ENCODE measurements around the gene ZNF778.

ZNF778 gene

GRCh38 chr16:89268585-89268984 is 51.1 kb downstream of the ZNF778 start:
- POLR2A ChIA-PET, result no interaction called here
- CTCF ChIA-PET, result interaction anchor here (1.7 kb wide), 1 partner anchor 20 kb away, joined by 4 read pairs; no protein-coding TSS in a partner anchor
- TF ChIP-seq CTCF (IDR thresholded peaks at IDR 0.05; ENCODE audit: control extremely low read depth, extremely low read depth, low read depth, missing control alignments), result no peak
- DNase-seq (ENCODE audit: extremely low spot score), result no peak

GRCh38 chr16:89268987-89269735 is 51.7 kb downstream of the ZNF778 start:
- CTCF ChIA-PET, result interaction anchor here (1.7 kb wide), 1 partner anchor 20 kb away, joined by 4 read pairs; no protein-coding TSS in a partner anchor
- POLR2A ChIA-PET, result interaction anchor here (0.6 kb wide), 1 partner anchor 216 kb away, joined by 4 read pairs; no protein-coding TSS in a partner anchor
- no peak for DNase-seq (ENCODE audit: extremely low spot score)
- TF ChIP-seq CTCF (IDR thresholded peaks at IDR 0.05; ENCODE audit: control extremely low read depth, extremely low read depth, low read depth, missing control alignments), result no peak

DNA sequence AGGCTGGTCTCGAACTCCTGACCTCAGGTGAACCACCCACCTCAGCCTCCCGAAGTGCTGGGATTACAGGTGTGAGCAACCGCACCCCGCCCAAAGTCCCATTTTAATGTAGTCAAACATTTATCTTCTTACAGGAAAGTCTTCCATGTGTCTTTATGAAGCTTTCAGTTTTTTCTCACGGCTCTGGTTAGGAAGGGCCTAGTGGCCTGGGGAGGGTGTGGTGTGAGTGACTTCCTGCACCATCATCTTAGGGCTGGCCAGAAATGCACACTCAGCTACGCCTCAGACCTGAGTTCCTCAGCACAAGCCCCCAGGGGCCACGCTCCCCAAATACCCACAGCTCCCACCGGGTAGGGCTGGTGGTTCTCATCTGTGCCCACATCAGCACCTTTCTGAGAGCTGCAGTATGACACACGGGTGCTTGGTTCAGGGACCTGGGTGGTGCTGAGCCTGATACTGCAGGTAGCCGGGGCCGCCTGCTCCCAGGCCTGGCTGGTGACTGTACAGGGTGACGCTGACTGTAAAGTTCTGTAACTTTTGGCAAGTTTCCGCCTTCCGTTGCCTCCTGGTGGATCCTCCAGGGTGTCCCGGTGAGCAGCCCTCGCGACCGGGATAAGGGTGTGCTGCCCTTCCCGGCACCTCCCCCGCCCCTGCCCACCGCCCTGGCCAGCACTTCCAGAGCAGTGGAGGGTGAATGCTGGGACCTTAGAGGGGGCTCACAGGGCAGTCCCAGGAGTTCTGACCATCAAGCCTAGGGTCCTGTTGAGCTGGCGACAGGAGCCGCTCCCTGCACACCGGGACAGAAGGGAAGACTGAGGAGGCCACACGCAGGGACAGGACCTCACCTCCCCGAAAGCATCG is 52.5 kb downstream of the ZNF778 start:
- ChIA-PET CTCF (interaction anchor here (1.7 kb wide), 1 partner anchor 19 kb away, joined by 4 read pairs; no protein-coding TSS in a partner anchor), POLR2A (interaction anchor here (0.6 kb wide), 1 partner anchor 215 kb away, joined by 4 read pairs; no protein-coding TSS in a partner anchor)
- no peak for DNase-seq (ENCODE audit: extremely low spot score)
- no peak for TF ChIP-seq CTCF (IDR thresholded peaks at IDR 0.05; ENCODE audit: control extremely low read depth, extremely low read depth, low read depth, missing control alignments)

DNA sequence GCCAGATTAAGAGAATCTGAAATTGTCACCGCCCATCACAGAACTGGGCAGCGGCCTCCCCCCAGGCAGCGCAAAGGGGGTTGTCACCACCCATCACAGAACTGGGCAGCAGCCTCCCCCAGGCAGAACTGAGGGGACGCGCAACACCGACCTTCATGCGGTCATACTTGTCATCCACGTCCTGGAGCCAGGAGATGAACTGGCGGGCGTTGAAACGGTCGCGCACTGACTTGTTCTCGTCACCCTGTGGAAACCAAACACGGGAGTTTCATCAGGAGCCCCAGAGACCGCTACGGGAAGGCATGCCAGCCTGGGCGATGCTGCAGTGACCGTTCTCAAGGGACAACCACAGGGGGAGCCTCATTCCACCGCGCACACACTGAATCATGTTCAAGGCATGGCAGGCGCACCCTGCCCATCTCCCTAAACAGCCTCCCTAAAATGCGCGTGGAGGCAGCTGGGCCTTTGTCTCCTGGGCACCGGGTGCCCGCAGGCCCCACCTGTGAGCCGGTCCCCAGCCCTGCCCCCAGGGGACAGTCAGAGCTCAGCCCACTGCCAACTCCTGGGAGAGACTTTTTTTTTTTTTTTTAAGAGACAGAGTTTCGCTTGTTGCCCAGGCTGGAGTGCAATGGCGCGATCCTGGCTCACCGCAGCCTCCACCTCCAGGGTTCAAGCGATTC is 53.3 kb downstream of the ZNF778 start:
- ChIA-PET POLR2A (no interaction called here), CTCF (interaction anchor here (1.5 to 1.8 kb wide), 3 partner anchors 18 to 534 kb away, joined by 4 to 8 read pairs (median 4); no protein-coding TSS in a partner anchor)
- DNase-seq (ENCODE audit: extremely low spot score), result no peak
- TF ChIP-seq CTCF (IDR thresholded peaks at IDR 0.05; ENCODE audit: control extremely low read depth, extremely low read depth, low read depth, missing control alignments), result no peak

- ChIA-PET CTCF (interaction anchor here (1.3 to 1.5 kb wide), 2 partner anchors 41 to 536 kb away, joined by 4 to 5 read pairs; no protein-coding TSS in a partner anchor), POLR2A (interaction anchor here (0.7 kb wide), 1 partner anchor 41 kb away, joined by 6 read pairs; no protein-coding TSS in a partner anchor)
- DNase-seq (ENCODE audit: extremely low spot score), result no peak
- TF ChIP-seq CTCF (IDR thresholded peaks at IDR 0.05; ENCODE audit: control extremely low read depth, extremely low read depth, low read depth, missing control alignments), result no peak
Observed at GRCh38 chr16:89272631-89273030, 55.1 kb downstream of the ZNF778 start.

All from GM10248 (cell line).